Measurements from ENCODE around the gene IGFLR1. TPM values are rescaled to one million over a fixed set of nuclear protein-coding genes. Genes with fewer than 3 reads are reported as not detected.

Gene IGFLR1
- total and polyA plus RNA-seq, 2 of the 4 experiments (the other 2 are of a cell fraction): 0.72 to 2.7 TPM

- no peak overlapping the region for H3K23ac ChIP-seq (ENCODE audit: low read depth, low read length)
- peaks cover 13% of the 10 kb centered on the region for H4K20me1 ChIP-seq (ENCODE audit: insufficient read depth, low read length)
- H2BK20ac ChIP-seq (ENCODE audit: low read depth, low read length): no peak overlapping the region
- WGBS, 2 experiments (ENCODE audit: extremely low coverage in 2 of 2, insufficient read length in 1 of 2): 56% methylated on average over 5 of the region's 14 CpGs; no CpG with 5 or more reads in 1 of the 2 experiments
- no peak overlapping the region for H3K27ac ChIP-seq (ENCODE audit: insufficient read depth, low read length)
- dilution Hi-C loops (cut with HindIII; ENCODE audit: low sequenced_read_pairs, unreplicated experiment) (no loop called here), in situ Hi-C loops (cut with MboI; ENCODE audit: low sequenced_read_pairs) (loop anchor here (5.0 kb wide), 1 partner anchor 167 kb away; the partner anchor contains the start of gene TMEM147), intact Hi-C loops (cut with micrococcal nuclease) (no loop called here)
- H3K9ac ChIP-seq (ENCODE audit: low read depth, low read length): no peak overlapping the region
- H2AFZ ChIP-seq (replicated peaks; ENCODE audit: low read length, poor library complexity): no peak overlapping the region
- H2BK120ac ChIP-seq (ENCODE audit: low read depth, low read length): no peak overlapping the region
- no TSS peak for BruUV-seq (replicated peaks)
- H2AK9ac ChIP-seq (replicated peaks; ENCODE audit: low read depth, low read length, poor library complexity): no peak overlapping the region
- no peak overlapping the region for H4K8ac ChIP-seq (ENCODE audit: low read depth in 2 of 2, low read length in 2 of 2)
- peaks cover 4 to 24% of the 10 kb centered on the region in 2 experiments; a peak in 2 of 4 replicates for H3K79me1 ChIP-seq (ENCODE audit: low read depth in 1 of 2, low read length in 2 of 2)
- ATAC-seq (ENCODE audit: low read depth) (no peak), DNase-seq (no peak)
- peaks cover 3% of the 10 kb centered on the region; the same call in 1 of the 2 replicates for H3K36me3 ChIP-seq (ENCODE audit: control insufficient read depth, insufficient read depth, low read length)
- H3K27me3 ChIP-seq (ENCODE audit: control insufficient read depth, insufficient read depth, low read length): no peaks in the 10 kb centered on the region
- POLR2A ChIA-PET (ENCODE audit: unreplicated experiment): no interaction called here
- no peaks in the 10 kb centered on the region; the same call in 1 of the 2 replicates for H3K9me1 ChIP-seq (ENCODE audit: insufficient read depth, low read length)
- H3K4me1 ChIP-seq (ENCODE audit: control insufficient read depth, insufficient read depth, low read length): peaks cover 14% of the 10 kb centered on the region
- H3K4me3 ChIP-seq (ENCODE audit: insufficient read depth, low read depth, low read length): no peak overlapping the region
- H2BK5ac ChIP-seq (ENCODE audit: low read depth, low read length, poor library complexity, severe bottlenecking): no peak overlapping the region
- H3K9me3 ChIP-seq (ENCODE audit: control insufficient read depth, insufficient read depth, low read length): no peaks in the 10 kb centered on the region
- H3K14ac ChIP-seq (replicated peaks; ENCODE audit: low read depth, low read length): no peak overlapping the region
- no peak overlapping the region for H2AK5ac ChIP-seq (ENCODE audit: low read depth, low read length)
- H3K18ac ChIP-seq (ENCODE audit: low read depth, low read length): no peak overlapping the region
- CTCF ChIA-PET: interaction anchor here (0.6 kb wide), 1 partner anchor 105 kb away, joined by 4 read pairs; no protein-coding TSS in a partner anchor
- no peak overlapping the region for H4K5ac ChIP-seq (ENCODE audit: low read depth, low read length)
- no peak overlapping the region for H3K4me2 ChIP-seq (ENCODE audit: low read depth, low read length)
- no peak overlapping the region for H3K4ac ChIP-seq (ENCODE audit: low read depth, low read length)
- no peak overlapping the region for H2BK15ac ChIP-seq (ENCODE audit: low read depth, low read length)
- no peak overlapping the region for H4K91ac ChIP-seq (ENCODE audit: insufficient read depth, low read depth, low read length)
- no peak overlapping the region for H3K56ac ChIP-seq (ENCODE audit: extremely low read depth, insufficient read depth, low read length)
- TF ChIP-seq CHD1 (IDR thresholded peaks at IDR 0.05; ENCODE audit: low read depth, low read length) (no peak), MXI1 (IDR thresholded peaks at IDR 0.05; ENCODE audit: borderline replicate concordance, low read depth, low read length) (no peak), POLR2A (IDR thresholded peaks at IDR 0.05; ENCODE audit: low read depth, low read length) (no peak), CEBPB (IDR thresholded peaks at IDR 0.05; ENCODE audit: low read depth, low read length) (no peak), SMC3 (IDR thresholded peaks at IDR 0.05; ENCODE audit: low read depth, low read length) (no peak), RAD21 (IDR thresholded peaks at IDR 0.05; ENCODE audit: low read length) (no peak), BHLHE40 (IDR thresholded peaks at IDR 0.05; ENCODE audit: low read depth, low read length) (no peak), MAZ (IDR thresholded peaks at IDR 0.05; ENCODE audit: borderline replicate concordance, low read depth, low read length) (no peak), FOS (IDR thresholded peaks at IDR 0.05; ENCODE audit: low read depth, low read length) (no peak), RFX5 (IDR thresholded peaks at IDR 0.05; ENCODE audit: low read depth, low read length) (no peak), RCOR1 (IDR thresholded peaks at IDR 0.05; ENCODE audit: insufficient replicate concordance, low read length) (no peak), NFE2L2 (IDR thresholded peaks at IDR 0.05; ENCODE audit: low read depth, low read length) (no peak), MAFK (IDR thresholded peaks at IDR 0.05; ENCODE audit: low read depth, low read length) (no peak)
- TF ChIP-seq, protein P1, sequence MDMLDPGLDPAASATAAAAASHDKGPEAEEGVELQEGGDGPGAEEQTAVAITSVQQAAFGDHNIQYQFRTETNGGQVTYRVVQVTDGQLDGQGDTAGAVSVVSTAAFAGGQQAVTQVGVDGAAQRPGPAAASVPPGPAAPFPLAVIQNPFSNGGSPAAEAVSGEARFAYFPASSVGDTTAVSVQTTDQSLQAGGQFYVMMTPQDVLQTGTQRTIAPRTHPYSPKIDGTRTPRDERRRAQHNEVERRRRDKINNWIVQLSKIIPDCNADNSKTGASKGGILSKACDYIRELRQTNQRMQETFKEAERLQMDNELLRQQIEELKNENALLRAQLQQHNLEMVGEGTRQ (IDR thresholded peaks at IDR 0.05; ENCODE audit: low read depth, low read length): no peak
- TF ChIP-seq, protein P2, sequence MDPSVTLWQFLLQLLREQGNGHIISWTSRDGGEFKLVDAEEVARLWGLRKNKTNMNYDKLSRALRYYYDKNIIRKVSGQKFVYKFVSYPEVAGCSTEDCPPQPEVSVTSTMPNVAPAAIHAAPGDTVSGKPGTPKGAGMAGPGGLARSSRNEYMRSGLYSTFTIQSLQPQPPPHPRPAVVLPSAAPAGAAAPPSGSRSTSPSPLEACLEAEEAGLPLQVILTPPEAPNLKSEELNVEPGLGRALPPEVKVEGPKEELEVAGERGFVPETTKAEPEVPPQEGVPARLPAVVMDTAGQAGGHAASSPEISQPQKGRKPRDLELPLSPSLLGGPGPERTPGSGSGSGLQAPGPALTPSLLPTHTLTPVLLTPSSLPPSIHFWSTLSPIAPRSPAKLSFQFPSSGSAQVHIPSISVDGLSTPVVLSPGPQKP (IDR thresholded peaks at IDR 0.05; ENCODE audit: borderline replicate concordance, low read depth, low read length): no peak
Observed at GRCh38 chr19:35714601-35715354, 27.5 kb downstream of the IGFLR1 start.
